HAP-1 (cell line): ENCODE data around the gene LINGO4.

ENCODE experiments used
- DNase-seq, 2 experiments: peaks; one replicate each; pipeline ENCODE4 v3.0.0-alpha.2; 2016 to 2020; ENCODE audit warnings: low spot score in 2 of 2
- H3K27me3 ChIP-seq: fragments of 250-450 bp; sonication (Bioruptor Pico); 2 replicates; pipeline ENCODE4 v1.5.1; 2020; ENCODE audit warnings: low read depth, mild to moderate bottlenecking, moderate library complexity
- H3K36me3 ChIP-seq: fragments of 250-450 bp; sonication (Bioruptor Pico); replicated peaks from 2 replicates; pipeline ENCODE4 v1.5.1; 2020; ENCODE audit warnings: mild to moderate bottlenecking
- H3K4me1 ChIP-seq: fragments of 250-450 bp; sonication (Bioruptor Pico); 2 replicates; pipeline ENCODE4 v1.5.1; 2020; ENCODE audit warnings: mild to moderate bottlenecking
- H3K4me3 ChIP-seq: fragments of 250-450 bp; sonication (Bioruptor Pico); 2 replicates; pipeline ENCODE4 v1.5.1; 2020; ENCODE audit warnings: mild to moderate bottlenecking, moderate library complexity
- H3K9me3 ChIP-seq: fragments of 250-450 bp; sonication (Bioruptor Pico); 2 replicates; pipeline ENCODE4 v1.5.1; 2020; ENCODE audit warnings: mild to moderate bottlenecking, moderate library complexity
- in situ Hi-C: fragments of 300-500 bp; cut with MboI; formaldehyde crosslinking; loops from 3 replicates; pipeline ENCODE4 v1.14.3; 2020; ENCODE audit warnings: low sequenced_read_pairs, inconsistent platforms, mixed read lengths

Gene LINGO4

GRCh38 chr1:151805066-151805820 lies at the start of gene LINGO4:
LINGO4 (minus strand) TSS chr1:151805419; CDS start chr1:151802704, 2,715 bp downstream.
- Histone ChIP-seq H3K9me3 (no peaks in the 10 kb centered on the region), H3K36me3 (no peaks in the 10 kb centered on the region), H3K4me3 (no peak within 1 kb of the TSS), H3K27me3 (peaks cover 14% of the 10 kb centered on the region; the same call in 1 of the 2 replicates), H3K4me1 (peaks cover 13% of the 10 kb centered on the region)
- no peak for DNase-seq
- in situ Hi-C loops, result loop anchor here (10.0 kb wide), 1 partner anchor 60 kb away; no protein-coding TSS in a partner anchor

DNA sequence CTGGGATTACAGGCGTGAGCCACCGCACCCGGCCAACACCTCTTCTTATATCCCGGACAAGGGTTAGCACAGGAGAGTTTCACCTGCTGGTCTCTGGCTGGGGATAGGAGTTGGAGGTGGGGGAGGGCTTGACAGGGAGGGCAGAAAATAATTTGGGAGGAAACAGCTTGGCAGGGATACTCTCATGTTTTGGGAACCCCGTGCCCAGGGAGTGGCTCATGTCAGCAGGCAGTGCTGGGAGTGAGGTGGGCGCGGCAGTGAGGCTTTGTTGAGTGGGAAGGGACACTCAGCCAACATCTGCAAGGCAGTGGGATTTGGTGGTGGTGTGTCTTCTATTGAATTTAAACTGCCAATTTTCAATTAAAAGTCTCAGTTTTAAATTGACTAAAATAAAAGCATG lies 49.4 kb upstream of the LINGO4 start:
- DNase-seq, result no peak
- H3K9me3 ChIP-seq, result no peaks in the 10 kb centered on the region
- in situ Hi-C loops, result no loop called here
- no peaks in the 10 kb centered on the region for H3K36me3 ChIP-seq
- no peak overlapping the region for H3K4me3 ChIP-seq
- peaks cover 10% of the 10 kb centered on the region; the same call in 1 of the 2 replicates for H3K27me3 ChIP-seq
- no peaks in the 10 kb centered on the region for H3K4me1 ChIP-seq

- in situ Hi-C loops, result no loop called here
- Histone ChIP-seq H3K9me3 (no peaks in the 10 kb centered on the region), H3K27me3 (peaks cover 10% of the 10 kb centered on the region; the same call in 1 of the 2 replicates), H3K4me1 (no peaks in the 10 kb centered on the region), H3K4me3 (no peak within 1 kb of the TSS), H3K36me3 (no peaks in the 10 kb centered on the region)
- DNase-seq, result no peak
Measured at GRCh38 chr1:151853411-151853943, 48.3 kb upstream of the LINGO4 start, which contains the start of gene THEM5. THEM5 (minus strand) TSS chr1:151853712; CDS start chr1:151853565, 147 bp downstream.

GRCh38 chr1:151852733-151853132 lies 47.5 kb upstream of the LINGO4 start:
- no peak for DNase-seq
- H3K4me3 ChIP-seq, result no peak overlapping the region
- H3K27me3 ChIP-seq, result peaks cover 10% of the 10 kb centered on the region; the same call in 1 of the 2 replicates
- H3K9me3 ChIP-seq, result no peaks in the 10 kb centered on the region
- in situ Hi-C loops, result no loop called here
- no peaks in the 10 kb centered on the region for H3K36me3 ChIP-seq
- H3K4me1 ChIP-seq, result no peaks in the 10 kb centered on the region

DNA sequence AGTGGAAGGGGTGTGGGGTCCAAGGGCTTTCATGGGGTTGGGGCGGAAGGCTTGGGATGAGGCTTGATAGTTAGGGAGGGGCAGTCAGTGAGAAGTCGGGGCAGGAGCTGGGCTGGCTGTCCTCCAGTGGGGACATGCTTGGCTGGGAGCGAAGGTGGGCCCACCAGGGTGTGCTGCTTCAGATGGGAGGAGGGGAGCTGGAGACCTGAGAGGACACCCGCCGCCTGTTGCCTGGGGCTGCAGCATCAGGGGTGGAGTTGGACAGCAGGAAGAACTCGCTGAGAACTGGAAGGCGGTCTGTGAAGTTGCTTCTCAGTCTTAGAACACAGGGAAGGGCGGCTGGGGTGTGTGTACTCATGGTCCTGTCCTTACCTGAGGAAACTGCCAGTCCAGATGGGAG lies 46.7 kb upstream of the LINGO4 start:
- in situ Hi-C loops, result no loop called here
- H3K4me3 ChIP-seq, result no peak overlapping the region
- no peaks in the 10 kb centered on the region for H3K36me3 ChIP-seq
- no peak for DNase-seq
- no peaks in the 10 kb centered on the region for H3K9me3 ChIP-seq
- peaks cover 10% of the 10 kb centered on the region; the same call in 1 of the 2 replicates for H3K27me3 ChIP-seq
- H3K4me1 ChIP-seq, result no peaks in the 10 kb centered on the region

GRCh38 chr1:151849871-151850270 lies 44.7 kb upstream of the LINGO4 start:
- DNase-seq, result no peak
- Histone ChIP-seq H3K9me3 (no peaks in the 10 kb centered on the region), H3K36me3 (no peaks in the 10 kb centered on the region), H3K27me3 (peaks cover 10% of the 10 kb centered on the region; the same call in 1 of the 2 replicates), H3K4me3 (no peak overlapping the region), H3K4me1 (no peaks in the 10 kb centered on the region)
- in situ Hi-C loops, result no loop called here

DNA sequence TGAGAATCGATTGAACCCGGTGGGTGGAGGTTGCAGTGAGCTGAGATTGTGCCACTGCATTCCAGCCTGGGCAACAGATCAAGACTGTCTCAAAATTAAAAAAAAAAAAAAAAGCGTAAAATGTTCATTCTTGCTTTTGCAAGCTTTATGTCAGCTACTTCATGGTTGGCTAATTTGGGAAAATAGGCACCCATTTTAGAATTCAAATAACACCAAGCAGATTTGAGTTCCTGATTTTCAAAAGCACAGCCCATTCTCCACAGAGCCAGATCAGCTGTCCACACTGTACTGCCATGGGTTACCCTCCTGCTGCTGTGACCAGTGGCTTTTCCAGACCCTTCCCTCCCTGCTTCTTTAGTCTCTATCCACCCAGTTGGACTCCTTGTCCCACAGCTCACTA lies 43.9 kb upstream of the LINGO4 start:
- DNase-seq, result no peak
- H3K4me1 ChIP-seq, result no peaks in the 10 kb centered on the region
- H3K9me3 ChIP-seq, result no peaks in the 10 kb centered on the region
- H3K27me3 ChIP-seq, result peaks cover 10% of the 10 kb centered on the region; the same call in 1 of the 2 replicates
- in situ Hi-C loops, result no loop called here
- H3K4me3 ChIP-seq, result no peak overlapping the region
- H3K36me3 ChIP-seq, result no peaks in the 10 kb centered on the region

- H3K27me3 ChIP-seq, result peaks cover 10% of the 10 kb centered on the region; the same call in 1 of the 2 replicates
- DNase-seq, result no peak
- in situ Hi-C loops, result no loop called here
Measured at GRCh38 chr1:151847867-151848596, 42.8 kb upstream of the LINGO4 start.

GRCh38 chr1:151846686-151847237 lies 41.5 kb upstream of the LINGO4 start:
- no peaks in the 10 kb centered on the region for H3K9me3 ChIP-seq
- no peaks in the 10 kb centered on the region for H3K4me1 ChIP-seq
- in situ Hi-C loops, result no loop called here
- H3K4me3 ChIP-seq, result no peak overlapping the region
- H3K27me3 ChIP-seq, result no peaks in the 10 kb centered on the region; the same call in 1 of the 2 replicates
- H3K36me3 ChIP-seq, result no peaks in the 10 kb centered on the region
- no peak for DNase-seq

More at GRCh38 chr1:151847867-151848596, 42.8 kb upstream of the LINGO4 start:
- H3K4me3 ChIP-seq, result no peak overlapping the region
- no peaks in the 10 kb centered on the region for H3K36me3 ChIP-seq
- H3K4me1 ChIP-seq, result no peaks in the 10 kb centered on the region
- no peaks in the 10 kb centered on the region for H3K9me3 ChIP-seq

DNA sequence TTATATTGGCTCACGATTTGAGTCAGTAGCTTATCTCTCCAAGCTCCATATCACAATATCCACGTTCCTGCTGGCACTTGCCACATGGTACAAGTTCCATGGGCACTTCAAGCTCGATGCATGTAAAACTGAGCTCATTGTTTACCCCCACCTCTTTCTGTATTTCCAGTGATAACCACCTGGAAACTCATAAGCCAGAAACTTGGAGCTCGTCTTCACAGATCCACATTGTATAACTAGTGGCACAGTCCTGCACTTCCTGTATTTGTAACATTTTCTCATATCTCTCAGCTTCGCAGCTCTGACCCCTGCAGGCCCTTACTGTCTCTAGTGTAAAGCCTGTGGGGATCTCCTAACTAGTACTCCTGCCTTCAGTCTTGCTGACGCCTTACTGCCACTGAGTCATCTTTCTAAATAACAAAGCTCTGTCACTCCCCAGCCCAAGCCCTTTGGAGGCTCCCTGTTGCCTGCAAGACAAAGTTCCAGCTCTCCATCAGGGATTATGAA lies 40.9 kb upstream of the LINGO4 start:
- Histone ChIP-seq H3K4me3 (no peak overlapping the region), H3K27me3 (no peaks in the 10 kb centered on the region; the same call in 1 of the 2 replicates), H3K9me3 (no peaks in the 10 kb centered on the region), H3K4me1 (no peaks in the 10 kb centered on the region), H3K36me3 (no peaks in the 10 kb centered on the region)
- no peak for DNase-seq
- in situ Hi-C loops, result no loop called here

DNA sequence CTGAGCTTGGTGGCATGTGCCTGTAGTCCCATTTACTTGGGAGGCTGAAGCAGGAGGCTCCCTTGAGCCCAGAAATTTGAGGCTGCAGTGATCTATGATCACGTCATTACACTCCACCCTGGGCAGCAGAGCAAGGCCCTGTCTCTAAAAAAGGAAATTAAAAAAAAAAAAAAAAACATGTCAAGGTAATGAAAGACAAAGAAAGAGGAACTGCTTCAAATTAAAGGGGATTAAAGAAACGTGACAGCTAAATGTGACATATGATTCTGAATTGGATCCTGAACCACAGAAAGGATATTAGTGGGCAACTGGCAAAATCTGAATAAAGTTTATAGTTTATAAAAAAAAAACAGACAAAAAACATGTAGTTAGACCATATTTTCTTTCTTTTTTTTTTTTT lies 38.2 kb upstream of the LINGO4 start:
- in situ Hi-C loops, result no loop called here
- Histone ChIP-seq H3K27me3 (no peaks in the 10 kb centered on the region), H3K4me1 (no peaks in the 10 kb centered on the region), H3K4me3 (no peak overlapping the region), H3K9me3 (no peaks in the 10 kb centered on the region; the same call in 1 of the 2 replicates), H3K36me3 (no peaks in the 10 kb centered on the region)
- no peak for DNase-seq

- Histone ChIP-seq H3K36me3 (no peaks in the 10 kb centered on the region), H3K4me3 (no peak overlapping the region), H3K4me1 (no peaks in the 10 kb centered on the region), H3K27me3 (no peaks in the 10 kb centered on the region), H3K9me3 (no peaks in the 10 kb centered on the region; the same call in 1 of the 2 replicates)
- DNase-seq, result no peak
- in situ Hi-C loops, result no loop called here
Measured at GRCh38 chr1:151841141-151841540, 35.9 kb upstream of the LINGO4 start.

DNA sequence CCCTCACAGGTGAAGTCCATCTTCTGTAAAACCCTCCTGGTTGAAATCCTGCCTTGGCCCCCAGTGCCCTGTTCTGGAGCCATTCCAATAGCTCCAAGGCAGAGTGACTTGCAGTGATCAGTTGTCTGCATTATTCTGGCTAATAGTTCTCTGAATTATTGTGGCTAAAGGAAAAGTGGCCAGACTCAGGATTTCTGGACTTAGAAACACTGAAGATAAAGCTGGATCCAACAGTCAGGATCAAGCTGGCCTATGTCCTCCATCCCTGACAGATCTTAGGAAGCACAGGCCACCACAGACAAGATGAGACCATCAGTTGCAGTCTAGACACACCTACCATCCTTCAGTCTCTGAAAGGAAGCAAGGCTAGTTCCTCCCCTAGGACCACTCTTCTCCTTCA lies 35.2 kb upstream of the LINGO4 start:
- in situ Hi-C loops, result no loop called here
- Histone ChIP-seq H3K4me3 (no peak overlapping the region), H3K36me3 (no peaks in the 10 kb centered on the region), H3K27me3 (no peaks in the 10 kb centered on the region), H3K4me1 (no peaks in the 10 kb centered on the region), H3K9me3 (no peaks in the 10 kb centered on the region; the same call in 1 of the 2 replicates)
- DNase-seq, result no peak
